Measurements from ENCODE around the gene RHOB.
"Not testable (repeated sequence)": the region's sequence is repeated elsewhere in the genome, so short reads cannot be mapped to it uniquely, and the experiment has no call there.

RHOB gene

GRCh38 chr2:20430035-20430434 is 16.8 kb upstream of the RHOB start:
- H3K27ac ChIP-seq (ENCODE audit: low read length): no peak overlapping the region
- DNase-seq (ENCODE audit: low read depth, low spot score): no peak
- no peaks in the 10 kb centered on the region for H3K4me1 ChIP-seq (ENCODE audit: control insufficient read depth, insufficient read depth, low read length)
- H3K4me3 ChIP-seq (ENCODE audit: low read length): no peak overlapping the region
- H3K9me3 ChIP-seq (ENCODE audit: control insufficient read depth, insufficient read depth, low read length): no peaks in the 10 kb centered on the region
- no peaks in the 10 kb centered on the region for H3K36me3 ChIP-seq (ENCODE audit: control insufficient read depth, insufficient read depth, low read length)
- no CpG with 5 or more reads among the region's 4 CpGs for WGBS (ENCODE audit: insufficient coverage, insufficient read length)
- H3K27me3 ChIP-seq (ENCODE audit: control insufficient read depth, insufficient read depth, low read length): no peaks in the 10 kb centered on the region

GRCh38 chr2:20430461-20431300 is 16.2 kb upstream of the RHOB start:
- Histone ChIP-seq H3K27ac (ENCODE audit: low read length) (no peak overlapping the region), H3K36me3 (ENCODE audit: control insufficient read depth, insufficient read depth, low read length) (no peaks in the 10 kb centered on the region), H3K4me1 (ENCODE audit: control insufficient read depth, insufficient read depth, low read length) (no peaks in the 10 kb centered on the region), H3K9me3 (ENCODE audit: control insufficient read depth, insufficient read depth, low read length) (no peaks in the 10 kb centered on the region), H3K27me3 (ENCODE audit: control insufficient read depth, insufficient read depth, low read length) (no peaks in the 10 kb centered on the region), H3K4me3 (ENCODE audit: low read length) (no peak overlapping the region)
- no peak for DNase-seq (ENCODE audit: low read depth, low spot score)
- WGBS (ENCODE audit: insufficient coverage, insufficient read length): no CpG with 5 or more reads among the region's 7 CpGs

- Histone ChIP-seq H3K27me3 (ENCODE audit: control insufficient read depth, insufficient read depth, low read length) (no peaks in the 10 kb centered on the region), H3K4me3 (ENCODE audit: low read length) (no peak overlapping the region), H3K4me1 (ENCODE audit: control insufficient read depth, insufficient read depth, low read length) (no peaks in the 10 kb centered on the region), H3K9me3 (ENCODE audit: control insufficient read depth, insufficient read depth, low read length) (no peaks in the 10 kb centered on the region), H3K27ac (ENCODE audit: low read length) (no peak overlapping the region), H3K36me3 (ENCODE audit: control insufficient read depth, insufficient read depth, low read length) (no peaks in the 10 kb centered on the region)
- DNase-seq (ENCODE audit: low read depth, low spot score): no peak
- WGBS (ENCODE audit: insufficient coverage, insufficient read length): no CpG with 5 or more reads among the region's 3 CpGs
Observed at GRCh38 chr2:20431301-20431698, 15.6 kb upstream of the RHOB start.

GRCh38 chr2:20431772-20432171 is 15.1 kb upstream of the RHOB start:
- no CpG with 5 or more reads among the region's 5 CpGs for WGBS (ENCODE audit: insufficient coverage, insufficient read length)
- Histone ChIP-seq H3K27ac (ENCODE audit: low read length) (no peak overlapping the region), H3K9me3 (ENCODE audit: control insufficient read depth, insufficient read depth, low read length) (no peaks in the 10 kb centered on the region), H3K27me3 (ENCODE audit: control insufficient read depth, insufficient read depth, low read length) (no peaks in the 10 kb centered on the region), H3K4me1 (ENCODE audit: control insufficient read depth, insufficient read depth, low read length) (no peaks in the 10 kb centered on the region), H3K36me3 (ENCODE audit: control insufficient read depth, insufficient read depth, low read length) (no peaks in the 10 kb centered on the region), H3K4me3 (ENCODE audit: low read length) (no peak overlapping the region)
- DNase-seq (ENCODE audit: low read depth, low spot score): no peak

DNA sequence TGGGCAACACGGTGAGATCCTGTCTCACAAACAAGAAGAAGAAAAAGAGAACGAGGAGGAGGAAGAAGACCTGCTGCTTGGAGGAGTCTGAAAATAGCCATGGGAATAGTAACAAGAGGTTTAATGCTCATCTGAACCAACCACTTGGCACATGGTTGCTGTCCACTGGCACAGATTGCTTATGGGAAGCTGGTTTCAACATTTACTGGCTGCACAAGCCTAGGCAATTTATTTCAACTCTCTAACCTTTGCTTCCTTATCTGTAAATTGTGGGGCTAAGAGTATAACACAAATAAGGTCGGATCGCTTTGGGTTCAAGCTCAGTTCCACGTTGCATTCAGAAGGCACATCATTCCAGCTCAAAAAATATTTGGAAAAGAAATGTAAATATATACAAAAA is 14.2 kb upstream of the RHOB start:
- DNase-seq (ENCODE audit: low read depth, low spot score): no peak
- WGBS (ENCODE audit: insufficient coverage, insufficient read length): no CpG with 5 or more reads among the region's 5 CpGs
- no peaks in the 10 kb centered on the region for H3K4me1 ChIP-seq (ENCODE audit: control insufficient read depth, insufficient read depth, low read length)
- H3K27ac ChIP-seq (ENCODE audit: low read length): no peak overlapping the region
- no peak overlapping the region for H3K4me3 ChIP-seq (ENCODE audit: low read length)
- no peaks in the 10 kb centered on the region for H3K36me3 ChIP-seq (ENCODE audit: control insufficient read depth, insufficient read depth, low read length)
- H3K27me3 ChIP-seq (ENCODE audit: control insufficient read depth, insufficient read depth, low read length): no peaks in the 10 kb centered on the region
- no peaks in the 10 kb centered on the region for H3K9me3 ChIP-seq (ENCODE audit: control insufficient read depth, insufficient read depth, low read length)

DNA sequence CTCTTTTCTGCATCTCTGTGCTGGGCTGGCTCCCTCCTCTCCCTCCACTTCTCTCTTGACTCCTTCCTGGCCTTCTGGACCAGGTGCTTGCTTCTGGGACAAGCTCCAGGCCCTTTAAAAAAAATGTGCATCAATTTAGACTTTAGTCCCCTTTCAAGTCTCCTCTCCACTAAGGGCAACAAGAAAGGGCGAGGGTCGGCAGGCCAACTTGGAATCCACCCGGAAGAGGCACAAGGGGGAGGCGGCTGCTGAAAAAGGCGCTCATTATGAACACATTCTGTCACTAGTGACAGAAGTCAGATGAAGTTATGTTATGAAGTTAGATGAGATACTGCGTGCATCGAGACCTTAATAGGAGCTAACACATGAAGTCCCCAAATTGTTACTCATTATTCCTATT is 13.6 kb upstream of the RHOB start:
- WGBS (ENCODE audit: insufficient coverage, insufficient read length): no CpG with 5 or more reads among the region's 7 CpGs
- no peak overlapping the region for H3K27ac ChIP-seq (ENCODE audit: low read length)

GRCh38 chr2:20433946-20434553 is 12.8 kb upstream of the RHOB start:
- Histone ChIP-seq H3K36me3 (ENCODE audit: control insufficient read depth, insufficient read depth, low read length) (no peaks in the 10 kb centered on the region), H3K9me3 (ENCODE audit: control insufficient read depth, insufficient read depth, low read length) (no peaks in the 10 kb centered on the region), H3K27me3 (ENCODE audit: control insufficient read depth, insufficient read depth, low read length) (no peaks in the 10 kb centered on the region), H3K27ac (ENCODE audit: low read length) (no peak overlapping the region), H3K4me3 (ENCODE audit: low read length) (no peak overlapping the region), H3K4me1 (ENCODE audit: control insufficient read depth, insufficient read depth, low read length) (no peaks in the 10 kb centered on the region)
- WGBS (ENCODE audit: insufficient coverage, insufficient read length): no CpG with 5 or more reads among the region's 4 CpGs
- no peak for DNase-seq (ENCODE audit: low read depth, low spot score)

More for the DNA sequence above, 13.6 kb upstream of the RHOB start:
- no peaks in the 10 kb centered on the region for H3K27me3 ChIP-seq (ENCODE audit: control insufficient read depth, insufficient read depth, low read length)
- no peaks in the 10 kb centered on the region for H3K4me1 ChIP-seq (ENCODE audit: control insufficient read depth, insufficient read depth, low read length)
- no peak overlapping the region for H3K4me3 ChIP-seq (ENCODE audit: low read length)
- no peak for DNase-seq (ENCODE audit: low read depth, low spot score)
- no peaks in the 10 kb centered on the region for H3K9me3 ChIP-seq (ENCODE audit: control insufficient read depth, insufficient read depth, low read length)
- H3K36me3 ChIP-seq (ENCODE audit: control insufficient read depth, insufficient read depth, low read length): no peaks in the 10 kb centered on the region

GRCh38 chr2:20434588-20435294 is 12.1 kb upstream of the RHOB start:
- Histone ChIP-seq H3K27ac (ENCODE audit: low read length) (no peak overlapping the region), H3K36me3 (ENCODE audit: control insufficient read depth, insufficient read depth, low read length) (no peaks in the 10 kb centered on the region), H3K27me3 (ENCODE audit: control insufficient read depth, insufficient read depth, low read length) (no peaks in the 10 kb centered on the region), H3K4me1 (ENCODE audit: control insufficient read depth, insufficient read depth, low read length) (no peaks in the 10 kb centered on the region), H3K4me3 (ENCODE audit: low read length) (no peak overlapping the region), H3K9me3 (ENCODE audit: control insufficient read depth, insufficient read depth, low read length) (no peaks in the 10 kb centered on the region)
- no peak for DNase-seq (ENCODE audit: low read depth, low spot score)
- WGBS (ENCODE audit: insufficient coverage, insufficient read length): no CpG with 5 or more reads among the region's 8 CpGs

GRCh38 chr2:20435456-20435855 is 11.4 kb upstream of the RHOB start:
- no CpG with 5 or more reads among the region's 9 CpGs for WGBS (ENCODE audit: insufficient coverage, insufficient read length)

GRCh38 chr2:20436716-20437470 is 10.0 kb upstream of the RHOB start:
- Histone ChIP-seq H3K9me3 (ENCODE audit: control insufficient read depth, insufficient read depth, low read length) (no peaks in the 10 kb centered on the region), H3K36me3 (ENCODE audit: control insufficient read depth, insufficient read depth, low read length) (no peaks in the 10 kb centered on the region), H3K27me3 (ENCODE audit: control insufficient read depth, insufficient read depth, low read length) (no peaks in the 10 kb centered on the region), H3K27ac (ENCODE audit: low read length) (no peak overlapping the region), H3K4me1 (ENCODE audit: control insufficient read depth, insufficient read depth, low read length) (no peaks in the 10 kb centered on the region), H3K4me3 (ENCODE audit: low read length) (no peak overlapping the region)
- no peak for DNase-seq (ENCODE audit: low read depth, low spot score)
- WGBS (ENCODE audit: insufficient coverage, insufficient read length): no CpG with 5 or more reads among the region's 7 CpGs

More at GRCh38 chr2:20435456-20435855, 11.4 kb upstream of the RHOB start:
- H3K27me3 ChIP-seq (ENCODE audit: control insufficient read depth, insufficient read depth, low read length); H3K4me1 ChIP-seq (ENCODE audit: control insufficient read depth, insufficient read depth, low read length); H3K36me3 ChIP-seq (ENCODE audit: control insufficient read depth, insufficient read depth, low read length); H3K9me3 ChIP-seq (ENCODE audit: control insufficient read depth, insufficient read depth, low read length); H3K4me3 ChIP-seq (ENCODE audit: low read length); DNase-seq (ENCODE audit: low read depth, low spot score); H3K27ac ChIP-seq (ENCODE audit: low read length): not testable (repeated sequence)

Measured in iPS DF 6.9 (cell line).